Bone marrow (tissue), 2 donors: Measurements from ENCODE around the gene MMD.
"Not testable (repeated sequence)": the region's sequence is repeated elsewhere in the genome, so short reads cannot be mapped to it uniquely, and the experiment has no call there.

Experiments used
- DNase-seq, 2 donors: peaks; one replicate each; lab custom pipeline; 2025; lab: John Stamatoyannopoulos, UW

MMD gene

GRCh38 chr17:55421179-55421934 is at the start of gene MMD:
Gene MMD (minus strand): TSS chr17:55421835. CDS start chr17:55421695, 140 bp downstream.
- DNase-seq = no peak

GRCh38 chr17:55466671-55467070 is 45.0 kb upstream of the MMD start:
- DNase-seq = no peak

GRCh38 chr17:55465771-55466170 is 44.1 kb upstream of the MMD start:
- not testable (repeated sequence) for DNase-seq

GRCh38 chr17:55463600-55463999 is 42.0 kb upstream of the MMD start:
- no peak for DNase-seq

GRCh38 chr17:55462711-55463110 is 41.1 kb upstream of the MMD start:
- DNase-seq = no peak

- no peak for DNase-seq
Observed at GRCh38 chr17:55462234-55462633, 40.6 kb upstream of the MMD start.

GRCh38 chr17:55458978-55459377 is 37.3 kb upstream of the MMD start:
- no peak for DNase-seq

GRCh38 chr17:55458287-55458900 is 36.8 kb upstream of the MMD start:
- DNase-seq = no peak

- no peak for DNase-seq
Observed at GRCh38 chr17:55456307-55457240, 34.9 kb upstream of the MMD start.

GRCh38 chr17:55454906-55455474 is 33.4 kb upstream of the MMD start:
- no peak for DNase-seq

GRCh38 chr17:55453839-55454557 is 32.4 kb upstream of the MMD start:
- no peak for DNase-seq

- DNase-seq = no peak
Observed at GRCh38 chr17:55452139-55452790, 30.6 kb upstream of the MMD start.

GRCh38 chr17:55451758-55452138 is 30.1 kb upstream of the MMD start:
- no peak for DNase-seq

- no peak for DNase-seq
Observed at GRCh38 chr17:55451203-55451641, 29.6 kb upstream of the MMD start.

GRCh38 chr17:55450232-55450825 is 28.7 kb upstream of the MMD start:
- no peak for DNase-seq

- DNase-seq = no peak
Observed at GRCh38 chr17:55448681-55449080, 27.0 kb upstream of the MMD start.

GRCh38 chr17:55446581-55447205 is 25.1 kb upstream of the MMD start:
- DNase-seq = no peak

GRCh38 chr17:55446004-55446403 is 24.4 kb upstream of the MMD start:
- DNase-seq = not testable (repeated sequence)

- no peak for DNase-seq
Observed at GRCh38 chr17:55444471-55445441, 23.1 kb upstream of the MMD start.
